ENCODE measurements around the gene UBA3. TPM values are rescaled to one million over a fixed set of nuclear protein-coding genes. Genes with fewer than 3 reads are reported as not detected.

The UBA3 gene
- total RNA-seq, 1 experiment from 2014 or later: 41.1 TPM

DNA sequence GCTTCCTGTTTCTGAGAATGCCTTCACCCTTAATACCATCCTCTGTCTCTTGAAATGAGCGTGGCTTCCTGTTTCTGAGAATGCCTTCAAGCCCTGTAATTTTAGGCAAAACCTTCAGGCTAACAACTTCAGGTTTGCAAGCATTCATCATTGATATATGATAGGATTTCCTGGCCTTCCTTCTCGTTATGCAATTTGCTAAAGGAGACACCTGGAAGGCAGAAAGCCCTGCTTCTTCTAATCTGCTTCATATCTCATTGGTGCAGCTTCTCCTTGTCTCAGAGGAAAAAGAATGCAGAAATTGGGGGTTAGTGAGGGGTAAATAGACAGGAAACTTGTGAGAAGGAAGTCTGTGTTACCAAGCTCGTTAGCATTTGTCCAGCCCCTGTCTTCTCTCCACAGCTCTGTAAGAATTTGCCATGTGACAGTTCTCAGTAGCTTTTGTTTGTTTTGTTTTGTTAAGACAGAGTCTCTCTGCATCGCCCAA lies 11.9 kb upstream of the UBA3 start:
- Mint-ChIP-seq H3K4me1 (ENCODE audit: insufficient read depth, unreplicated experiment) (peaks cover 36% of the 10 kb centered on the region), H3K9me3 (ENCODE audit: unreplicated experiment) (no peaks in the 10 kb centered on the region), H3K27me3 (ENCODE audit: insufficient read depth, unreplicated experiment) (no peaks in the 10 kb centered on the region), H3K4me3 (ENCODE audit: unreplicated experiment) (no peak overlapping the region), H3K27ac (ENCODE audit: low read depth, unreplicated experiment) (no peak overlapping the region), H3K36me3 (ENCODE audit: insufficient read depth, unreplicated experiment) (peaks cover 82% of the 10 kb centered on the region)
- no TSS peak for BruUV-seq (replicated peaks)
- no peak for DNase-seq (ENCODE audit: unreplicated experiment)
- ChIA-PET CTCF (interaction anchor here (0.7 to 1.0 kb wide), 3 partner anchors 8 to 29 kb away, joined by 3 to 4 read pairs (median 3); no protein-coding TSS in a partner anchor), POLR2A (interaction anchor here (0.6 to 2.0 kb wide), 2 partner anchors 24 to 41 kb away, joined by 3 to 9 read pairs; no protein-coding TSS in a partner anchor)
- TF ChIP-seq CTCF (IDR thresholded peaks at IDR 0.05; ENCODE audit: unreplicated experiment): no peak
- intact Hi-C loops (cut with micrococcal nuclease): no loop called here

DNA sequence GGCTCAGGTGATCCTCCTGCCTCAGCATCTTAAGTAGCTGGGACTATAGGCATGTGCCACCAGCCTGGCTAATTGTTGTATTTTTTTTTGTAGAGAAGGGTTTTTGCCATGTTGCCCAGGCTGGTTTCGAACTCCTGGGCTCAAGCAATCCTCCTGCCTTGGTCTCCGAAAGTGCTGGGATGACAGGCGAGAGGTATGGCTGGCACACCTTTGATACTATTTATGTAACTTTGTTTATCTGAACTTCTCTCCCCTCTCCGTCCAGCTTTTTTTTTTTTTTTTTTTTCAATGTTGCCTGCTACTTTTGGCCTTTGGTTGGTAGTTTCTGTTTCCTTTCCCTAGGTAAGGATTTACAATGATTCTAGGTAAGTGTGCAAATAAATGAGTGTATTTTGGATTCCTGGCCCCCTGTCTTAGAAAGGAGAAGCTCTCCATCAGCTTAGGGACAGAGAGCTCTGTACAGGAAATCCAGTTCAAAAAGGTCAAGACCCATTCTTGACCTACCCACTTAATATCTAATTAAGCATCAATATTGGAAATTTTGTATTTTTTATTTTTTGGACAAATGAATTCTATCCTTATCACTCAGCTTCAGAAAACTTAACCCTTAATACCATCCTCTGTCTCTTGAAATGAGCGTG lies 11.3 kb upstream of the UBA3 start:
- CTCF ChIA-PET: interaction anchor here (1.0 kb wide), 2 partner anchors 8 to 30 kb away, joined by 3 read pairs; no protein-coding TSS in a partner anchor
- no peak for DNase-seq (ENCODE audit: unreplicated experiment)
- TF ChIP-seq CTCF (IDR thresholded peaks at IDR 0.05; ENCODE audit: unreplicated experiment): no peak
- POLR2A ChIA-PET: interaction anchor here (2.0 kb wide), 1 partner anchor 41 kb away, joined by 9 read pairs; no protein-coding TSS in a partner anchor
- Mint-ChIP-seq H3K9me3 (ENCODE audit: unreplicated experiment) (no peaks in the 10 kb centered on the region), H3K27ac (ENCODE audit: low read depth, unreplicated experiment) (no peak overlapping the region), H3K36me3 (ENCODE audit: insufficient read depth, unreplicated experiment) (peaks cover 76% of the 10 kb centered on the region), H3K4me1 (ENCODE audit: insufficient read depth, unreplicated experiment) (peaks cover 36% of the 10 kb centered on the region), H3K4me3 (ENCODE audit: unreplicated experiment) (no peak overlapping the region), H3K27me3 (ENCODE audit: insufficient read depth, unreplicated experiment) (no peaks in the 10 kb centered on the region)
- no TSS peak for BruUV-seq (replicated peaks)
- intact Hi-C loops (cut with micrococcal nuclease): no loop called here

DNA sequence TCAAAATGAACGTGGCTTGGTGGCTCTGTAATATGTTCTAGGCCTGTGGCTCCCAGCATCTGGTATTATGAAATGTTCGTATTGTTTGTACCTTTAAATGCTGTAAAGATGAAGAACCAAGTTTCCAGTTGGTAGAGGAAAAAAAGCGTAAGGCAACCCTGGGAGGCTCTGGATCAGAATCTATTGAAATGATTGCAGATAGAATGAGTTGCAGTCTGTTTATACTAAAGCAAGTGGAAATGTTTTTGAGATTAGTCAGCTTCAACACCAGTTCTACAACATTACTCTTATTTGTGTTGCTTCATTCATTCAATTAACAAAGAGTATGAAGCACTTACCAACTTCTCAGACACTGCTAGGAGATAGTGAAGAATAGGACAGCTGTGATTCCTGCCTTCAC lies 9.9 kb upstream of the UBA3 start:
- peaks cover 36% of the 10 kb centered on the region for H3K4me1 Mint-ChIP-seq (ENCODE audit: insufficient read depth, unreplicated experiment)
- no peak for TF ChIP-seq CTCF (IDR thresholded peaks at IDR 0.05; ENCODE audit: unreplicated experiment)
- CTCF ChIA-PET: interaction anchor here (0.7 to 1.9 kb wide), 3 partner anchors 8 to 31 kb away, joined by 3 to 5 read pairs (median 3); no protein-coding TSS in a partner anchor
- no peaks in the 10 kb centered on the region for H3K27me3 Mint-ChIP-seq (ENCODE audit: insufficient read depth, unreplicated experiment)
- peak; percentile 71 for DNase-seq (ENCODE audit: unreplicated experiment)
- no TSS peak for BruUV-seq (replicated peaks)
- H3K27ac Mint-ChIP-seq (ENCODE audit: low read depth, unreplicated experiment): peak overlapping the region; percentile 63
- intact Hi-C loops (cut with micrococcal nuclease): no loop called here
- H3K4me3 Mint-ChIP-seq (ENCODE audit: unreplicated experiment): peak overlapping the region; percentile 59
- no peaks in the 10 kb centered on the region for H3K9me3 Mint-ChIP-seq (ENCODE audit: unreplicated experiment)
- peaks cover 64% of the 10 kb centered on the region for H3K36me3 Mint-ChIP-seq (ENCODE audit: insufficient read depth, unreplicated experiment)
- POLR2A ChIA-PET: interaction anchor here (0.5 to 18.0 kb wide), 10 partner anchors 6 to 660 kb away, joined by 3 to 371 read pairs (median 4); partner anchors contain the start of genes EOGT, TMF1 and UBA3

DNA sequence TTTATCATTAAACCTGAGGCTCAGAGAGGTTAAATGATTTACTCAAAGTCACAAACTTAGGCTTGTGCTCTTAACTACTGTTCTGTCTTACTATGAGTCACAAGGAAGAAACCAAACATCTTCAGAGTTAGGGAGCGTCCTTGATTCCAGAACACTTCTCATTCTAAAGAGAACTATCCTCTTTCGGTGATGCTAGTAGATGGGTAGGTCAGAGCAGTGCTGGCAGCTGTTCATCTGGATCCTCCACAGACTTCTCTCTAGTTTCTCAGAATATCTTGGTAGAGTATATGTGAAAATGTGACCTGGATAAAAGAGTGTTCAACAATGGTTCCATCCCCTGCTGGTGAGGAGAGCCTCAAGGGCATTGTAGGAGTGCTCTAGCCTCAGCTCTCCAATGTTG lies 7.9 kb upstream of the UBA3 start:
- ChIA-PET POLR2A (interaction anchor here (1.4 to 18.0 kb wide), 6 partner anchors 8 to 74 kb away, joined by 4 to 371 read pairs (median 50); partner anchors contain the start of genes EOGT, TMF1 and UBA3), CTCF (interaction anchor here (0.6 to 1.6 kb wide), 2 partner anchors 36 to 452 kb away, joined by 3 to 4 read pairs; partner anchors contain the start of gene TMF1)
- Mint-ChIP-seq H3K36me3 (ENCODE audit: insufficient read depth, unreplicated experiment) (peaks cover 50% of the 10 kb centered on the region), H3K27me3 (ENCODE audit: insufficient read depth, unreplicated experiment) (no peaks in the 10 kb centered on the region), H3K4me1 (ENCODE audit: insufficient read depth, unreplicated experiment) (peaks cover 44% of the 10 kb centered on the region), H3K27ac (ENCODE audit: low read depth, unreplicated experiment) (peak overlapping the region; percentile 94), H3K4me3 (ENCODE audit: unreplicated experiment) (peak overlapping the region; percentile 81), H3K9me3 (ENCODE audit: unreplicated experiment) (no peaks in the 10 kb centered on the region)
- intact Hi-C loops (cut with micrococcal nuclease): loop anchor here (5.0 kb wide), 2 partner anchors 34 to 76 kb away; partner anchors contain the start of genes EOGT and LMOD3
- DNase-seq (ENCODE audit: unreplicated experiment): peak; percentile 61
- BruUV-seq (replicated peaks): no TSS peak
- no peak for TF ChIP-seq CTCF (IDR thresholded peaks at IDR 0.05; ENCODE audit: unreplicated experiment)

All from MCF 10A (cell line).